Common myeloid progenitor, CD34-positive (primary cell): ENCODE data around the gene HIF1A.
"Not testable (repeated sequence)": the region's sequence is repeated elsewhere in the genome, so short reads cannot be mapped to it uniquely, and the experiment has no call there.

Experiments
- CTCF ChIA-PET: fragments of 350-600 bp; sonication (Branson Sonifier 250); formaldehyde crosslinking; loops from one replicate; lab custom pipeline; 2021; ENCODE audit warnings: antibody characterized with exemption; lab: Charles Lee
- POLR2A ChIA-PET: fragments of 350-600 bp; sonication (Branson Sonifier 250); formaldehyde crosslinking; loops from one replicate; lab custom pipeline; 2021; ENCODE audit warnings: antibody characterized with exemption; lab: Charles Lee
- DNase-seq, 3 donors: peaks; one replicate each; pipeline versions ENCODE4 v3.0.0 to v3.0.0-alpha.2; 2013
- H3K27ac ChIP-seq, 2 experiments: 1 replicate in 1 of 2; 2 replicates in 1 of 2; pipeline ENCODE4 v1.7.0; 2013; ENCODE audit warnings: inconsistent platforms in 2 of 2, low read length in 2 of 2, mild to moderate bottlenecking in 2 of 2, low read depth in 1 of 2, moderate library complexity in 1 of 2; ENCODE audit not compliant: severe bottlenecking in 2 of 2, insufficient read depth in 1 of 2, poor library complexity in 1 of 2
- H3K27me3 ChIP-seq, 5 experiments: replicated peaks in 2 of 5; 1 replicate in 3 of 5; 2 replicates in 2 of 5; pipeline versions ENCODE4 v1.6.1 to v1.7.0; 2013; ENCODE audit warnings: low read length in 4 of 5, mild to moderate bottlenecking in 2 of 5, moderate library complexity in 2 of 5, inconsistent platforms in 1 of 5; ENCODE audit not compliant: insufficient read depth in 5 of 5, control insufficient read depth in 4 of 5
- H3K36me3 ChIP-seq, 4 experiments: 1 replicate in 2 of 4; 2 replicates in 2 of 4; pipeline versions ENCODE4 v1.6.1 to v1.7.0; 2013; ENCODE audit warnings: low read length in 3 of 4, control low read depth in 1 of 4, mild to moderate bottlenecking in 1 of 4; ENCODE audit not compliant: control insufficient read depth in 4 of 4, insufficient read depth in 4 of 4
- H3K4me1 ChIP-seq, 4 experiments: 1 replicate in 3 of 4; 2 replicates in 1 of 4; pipeline versions ENCODE4 v1.6.1 to v1.7.1; 2013; ENCODE audit warnings: low read length in 3 of 4, mild to moderate bottlenecking in 3 of 4, control low read depth in 1 of 4, inconsistent platforms in 1 of 4, moderate library complexity in 1 of 4; ENCODE audit not compliant: control insufficient read depth in 4 of 4, insufficient read depth in 4 of 4; ENCODE audit errors: control extremely low read depth in 1 of 4
- H3K4me3 ChIP-seq, 7 experiments: 1 replicate in 4 of 7; 2 replicates in 3 of 7; pipeline versions ENCODE4 v1.5.1 to v1.7.0; 2013; ENCODE audit warnings: mild to moderate bottlenecking in 7 of 7, low read length in 6 of 7, moderate library complexity in 6 of 7, inconsistent platforms in 2 of 7, low read depth in 2 of 7, control low read depth in 1 of 7; ENCODE audit not compliant: insufficient read depth in 4 of 7, control insufficient read depth in 1 of 7; ENCODE audit errors: extremely low read depth in 1 of 7
- H3K9me3 ChIP-seq, 5 experiments: 1 replicate in 4 of 5; 2 replicates in 1 of 5; pipeline versions ENCODE4 v1.6.1 to v1.7.1; 2013; ENCODE audit warnings: low read length in 4 of 5, mild to moderate bottlenecking in 2 of 5, inconsistent platforms in 1 of 5, low read depth in 1 of 5, moderate library complexity in 1 of 5; ENCODE audit not compliant: control insufficient read depth in 4 of 5, insufficient read depth in 2 of 5; ENCODE audit errors: control extremely low read depth in 1 of 5
- WGBS: methylation state at CpG from one replicate; pipeline ENCODE4 v1.1.5; 2013; ENCODE audit not compliant: insufficient coverage; 5-methylcytosine and 5-hydroxymethylcytosine counted together

The HIF1A gene

DNA sequence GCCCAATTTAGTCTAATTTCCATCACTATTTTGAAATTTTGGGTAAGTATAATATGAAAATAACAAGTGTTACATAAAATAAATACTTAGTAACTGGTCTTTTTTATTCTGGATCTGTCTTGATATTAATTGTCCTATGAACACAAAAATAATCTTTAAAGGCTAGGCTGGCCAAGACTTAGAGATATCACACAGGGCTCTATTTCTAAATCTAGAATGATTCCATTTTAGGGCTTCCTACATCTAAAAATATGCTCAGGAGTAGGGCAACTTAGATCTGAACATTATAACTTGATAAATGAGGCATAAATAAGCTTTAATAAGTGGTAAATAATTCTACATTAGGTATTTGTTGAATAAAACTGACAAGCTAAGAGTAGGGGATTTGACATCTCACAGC is 43.8 kb downstream of the HIF1A start:
- Histone ChIP-seq H3K27ac (no peak overlapping the region), H3K27me3 (no peaks in the 10 kb centered on the region), H3K4me3 (no peak overlapping the region), H3K4me1 (no peaks in the 10 kb centered on the region), H3K36me3 (peaks cover 30 to 90% (median 60%) of the 10 kb centered on the region in 4 experiments), H3K9me3 (no peaks in the 10 kb centered on the region)
- POLR2A ChIA-PET = no interaction called here
- DNase-seq = no peak
- CTCF ChIA-PET = interaction anchor here (0.8 to 3.2 kb wide), 6 partner anchors 9 to 280 kb away, joined by 3 to 23 read pairs (median 4); no protein-coding TSS in a partner anchor

DNA sequence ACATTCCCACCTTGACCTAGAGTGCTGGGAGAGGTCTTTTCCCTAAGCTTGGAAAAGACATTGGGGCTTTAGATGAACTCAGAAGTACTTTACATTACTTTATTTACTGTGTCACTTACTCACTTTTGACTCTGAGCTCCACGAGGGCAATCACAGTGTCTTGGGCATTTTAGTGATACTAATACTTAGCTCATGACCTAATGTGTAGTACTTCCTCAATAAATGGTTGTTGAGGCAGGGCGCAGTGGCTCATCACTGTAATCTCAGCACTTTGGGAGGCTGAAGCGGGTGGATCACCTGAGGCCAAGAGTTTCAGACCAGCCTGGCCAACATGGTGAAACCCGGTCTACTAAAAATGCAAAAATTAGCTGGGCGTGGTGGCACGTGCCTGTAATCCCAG is 47.1 kb downstream of the HIF1A start:
- 94% methylated on average over 5 of the region's 6 CpGs for WGBS
- no peaks in the 10 kb centered on the region for H3K4me1 ChIP-seq
- ChIA-PET CTCF (interaction anchor here (0.9 to 3.7 kb wide), 7 partner anchors 11 to 280 kb away, joined by 3 to 14 read pairs (median 6); partner anchors contain the start of gene SNAPC1), POLR2A (no interaction called here)
- DNase-seq = no peak
- no peaks in the 10 kb centered on the region for H3K27me3 ChIP-seq
- no peaks in the 10 kb centered on the region for H3K9me3 ChIP-seq
- H3K27ac ChIP-seq = no peak overlapping the region
- H3K4me3 ChIP-seq = no peak overlapping the region
- peaks cover 29 to 87% (median 51%) of the 10 kb centered on the region in 4 experiments for H3K36me3 ChIP-seq

DNA sequence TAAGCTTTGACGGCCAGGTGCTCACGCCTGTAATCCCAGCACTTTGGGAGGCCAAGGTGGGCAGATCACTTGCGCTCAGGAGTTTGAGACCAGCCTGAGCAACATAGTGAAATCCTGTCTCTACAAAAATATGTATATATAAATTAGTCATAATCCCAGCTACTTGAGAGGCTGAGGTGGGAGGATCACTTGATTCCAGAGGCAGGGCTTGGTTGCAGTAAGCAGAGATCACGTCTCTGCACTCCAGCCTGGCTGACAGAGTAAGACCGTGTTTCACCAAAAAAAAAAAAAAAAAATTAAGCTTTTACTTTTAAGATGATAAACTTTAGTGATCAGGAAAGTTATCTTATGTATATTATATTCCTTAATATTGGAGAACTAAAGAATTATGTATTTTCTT is 48.9 kb downstream of the HIF1A start:
- no peaks in the 10 kb centered on the region for H3K4me1 ChIP-seq
- ChIA-PET CTCF (interaction anchor here (0.7 to 3.7 kb wide), 6 partner anchors 10 to 269 kb away, joined by 3 to 14 read pairs (median 5); partner anchors contain the start of gene SNAPC1), POLR2A (interaction anchor here (0.6 kb wide), 2 partner anchors 702 to 1156 kb away, joined by 3 read pairs; no protein-coding TSS in a partner anchor)
- peaks cover 26 to 76% (median 49%) of the 10 kb centered on the region in 4 experiments for H3K36me3 ChIP-seq
- no peaks in the 10 kb centered on the region for H3K9me3 ChIP-seq
- H3K27me3 ChIP-seq = no peaks in the 10 kb centered on the region
- no peak for DNase-seq
- H3K27ac ChIP-seq = peak overlapping the region in 1 of 2 experiments; percentile 22
- WGBS = 93% methylated on average over 2 of the region's 5 CpGs
- no peak overlapping the region for H3K4me3 ChIP-seq

DNA sequence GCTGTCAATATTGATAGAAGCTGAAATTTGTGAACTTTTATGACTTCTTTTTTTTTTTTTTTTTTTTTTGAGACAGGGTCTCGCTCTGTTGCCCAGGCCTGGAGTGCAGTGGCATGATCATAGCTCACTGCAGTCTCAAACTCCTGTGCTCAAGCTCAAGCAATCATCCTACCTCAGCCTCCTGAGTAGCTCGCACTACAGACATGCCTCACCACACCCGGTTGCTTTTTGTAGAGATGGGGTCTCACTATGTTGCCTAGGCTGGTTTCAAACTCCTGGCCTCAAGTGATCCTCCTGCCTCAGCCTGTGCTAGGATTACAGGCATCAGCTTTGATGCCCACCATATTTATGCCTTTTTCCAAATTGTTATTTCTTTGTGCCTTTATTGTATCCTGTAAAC is 51.0 kb downstream of the HIF1A start:
- peaks cover 0 to 14% (median 8%) of the 10 kb centered on the region in 4 experiments for H3K4me1 ChIP-seq
- not testable (repeated sequence) for H3K27me3 ChIP-seq, DNase-seq, H3K9me3 ChIP-seq, H3K4me3 ChIP-seq, H3K27ac ChIP-seq
- ChIA-PET POLR2A (interaction anchor here (0.6 to 1.1 kb wide), 2 partner anchors 11 to 65 kb away, joined by 3 read pairs; no protein-coding TSS in a partner anchor), CTCF (interaction anchor here (1.2 to 2.6 kb wide), 4 partner anchors 11 to 220 kb away, joined by 3 to 8 read pairs (median 6); partner anchors contain the start of gene SNAPC1)
- H3K36me3 ChIP-seq = peaks cover 19 to 59% (median 38%) of the 10 kb centered on the region in 4 experiments
- WGBS = 90% methylated on average over 2 of the region's 3 CpGs

DNA sequence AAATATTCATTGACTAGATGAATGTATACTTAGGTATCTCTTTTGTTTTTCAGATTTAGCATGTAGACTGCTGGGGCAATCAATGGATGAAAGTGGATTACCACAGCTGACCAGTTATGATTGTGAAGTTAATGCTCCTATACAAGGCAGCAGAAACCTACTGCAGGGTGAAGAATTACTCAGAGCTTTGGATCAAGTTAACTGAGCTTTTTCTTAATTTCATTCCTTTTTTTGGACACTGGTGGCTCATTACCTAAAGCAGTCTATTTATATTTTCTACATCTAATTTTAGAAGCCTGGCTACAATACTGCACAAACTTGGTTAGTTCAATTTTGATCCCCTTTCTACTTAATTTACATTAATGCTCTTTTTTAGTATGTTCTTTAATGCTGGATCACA is 51.6 kb downstream of the HIF1A start:
- no peak for DNase-seq
- ChIA-PET CTCF (interaction anchor here (1.2 to 2.0 kb wide), 3 partner anchors 10 to 221 kb away, joined by 3 to 8 read pairs (median 6); no protein-coding TSS in a partner anchor), POLR2A (interaction anchor here (0.5 kb wide), 1 partner anchor 262 kb away, joined by 3 read pairs; no protein-coding TSS in a partner anchor)
- Histone ChIP-seq H3K27ac (no peak overlapping the region), H3K36me3 (peaks cover 16 to 54% (median 38%) of the 10 kb centered on the region in 4 experiments), H3K4me3 (no peak overlapping the region), H3K4me1 (peaks cover 0 to 19% (median 10%) of the 10 kb centered on the region in 4 experiments), H3K9me3 (no peaks in the 10 kb centered on the region), H3K27me3 (no peaks in the 10 kb centered on the region)

DNA sequence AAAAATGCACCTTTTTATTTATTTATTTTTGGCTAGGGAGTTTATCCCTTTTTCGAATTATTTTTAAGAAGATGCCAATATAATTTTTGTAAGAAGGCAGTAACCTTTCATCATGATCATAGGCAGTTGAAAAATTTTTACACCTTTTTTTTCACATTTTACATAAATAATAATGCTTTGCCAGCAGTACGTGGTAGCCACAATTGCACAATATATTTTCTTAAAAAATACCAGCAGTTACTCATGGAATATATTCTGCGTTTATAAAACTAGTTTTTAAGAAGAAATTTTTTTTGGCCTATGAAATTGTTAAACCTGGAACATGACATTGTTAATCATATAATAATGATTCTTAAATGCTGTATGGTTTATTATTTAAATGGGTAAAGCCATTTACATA is 52.0 kb downstream of the HIF1A start:
- ChIA-PET CTCF (interaction anchor here (1.2 to 3.9 kb wide), 4 partner anchors 8 to 221 kb away, joined by 3 to 23 read pairs (median 7); no protein-coding TSS in a partner anchor), POLR2A (interaction anchor here (0.5 kb wide), 1 partner anchor 263 kb away, joined by 3 read pairs; no protein-coding TSS in a partner anchor)
- no CpG with 5 or more reads among the region's 3 CpGs for WGBS

DNA sequence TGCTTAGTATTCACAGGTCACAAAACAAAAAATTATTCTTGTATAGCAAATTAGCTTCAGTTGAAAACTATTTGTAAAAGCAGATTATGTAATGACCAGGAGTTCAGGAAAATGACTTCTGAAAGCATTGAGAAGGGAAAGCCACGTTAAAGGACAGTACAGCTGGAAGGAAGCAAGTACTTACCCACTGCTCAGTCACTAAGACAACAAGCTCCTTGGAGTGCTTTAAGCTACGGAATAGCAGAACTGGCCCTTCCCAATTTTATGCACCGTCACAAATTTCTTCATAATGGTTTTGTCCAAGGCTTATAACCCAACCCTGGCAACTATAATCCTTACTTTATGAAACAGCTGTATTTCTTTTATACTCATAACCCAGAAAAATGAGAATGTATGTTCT is 54.0 kb downstream of the HIF1A start:
- no peak overlapping the region for H3K4me3 ChIP-seq
- DNase-seq = peak in 1 of 3 donors; percentile 26
- CTCF ChIA-PET = interaction anchor here (0.8 to 3.9 kb wide), 8 partner anchors 10 to 273 kb away, joined by 3 to 23 read pairs (median 4); partner anchors contain the start of gene SNAPC1
- H3K36me3 ChIP-seq = peaks cover 11 to 34% (median 22%) of the 10 kb centered on the region in 4 experiments
- no peaks in the 10 kb centered on the region for H3K27me3 ChIP-seq
- peaks cover 0 to 28% (median 15%) of the 10 kb centered on the region in 4 experiments for H3K4me1 ChIP-seq
- 56% methylated on average over 2 of the region's 3 CpGs for WGBS
- no peaks in the 10 kb centered on the region for H3K9me3 ChIP-seq
- POLR2A ChIA-PET = interaction anchor here (1.0 to 1.3 kb wide), 2 partner anchors 13 to 43 kb away, joined by 3 to 6 read pairs; partner anchors contain the start of gene SNAPC1
- H3K27ac ChIP-seq = no peak overlapping the region

More for the DNA sequence above, 52.0 kb downstream of the HIF1A start:
- no peaks in the 10 kb centered on the region for H3K9me3 ChIP-seq
- no peak overlapping the region for H3K27ac ChIP-seq
- DNase-seq = no peak
- H3K4me3 ChIP-seq = no peak overlapping the region
- no peaks in the 10 kb centered on the region for H3K27me3 ChIP-seq
- peaks cover 0 to 22% (median 13%) of the 10 kb centered on the region in 4 experiments for H3K4me1 ChIP-seq
- peaks cover 16 to 49% (median 34%) of the 10 kb centered on the region in 4 experiments for H3K36me3 ChIP-seq
